ENCODE data around the gene TMIGD1.
A peak's percentile ranks its signal among the peaks of the same experiment; 100 is the strongest.

The TMIGD1 gene

GRCh38 chr17:30323895-30324319 lies 9.9 kb downstream of the TMIGD1 start:
- DNase-seq: no peak

- no peak for DNase-seq
Observed at GRCh38 chr17:30323262-30323894, 10.5 kb downstream of the TMIGD1 start.

GRCh38 chr17:30321314-30321713 lies 12.5 kb downstream of the TMIGD1 start:
- no peak for DNase-seq

- DNase-seq: no peak
Observed at GRCh38 chr17:30318155-30318554, 15.7 kb downstream of the TMIGD1 start.

- no peak for DNase-seq
Observed at GRCh38 chr17:30316736-30317135, 17.1 kb downstream of the TMIGD1 start.

GRCh38 chr17:30315106-30315505 lies 18.8 kb downstream of the TMIGD1 start:
- no peak for DNase-seq

GRCh38 chr17:30314474-30314873 lies 19.4 kb downstream of the TMIGD1 start:
- no peak for DNase-seq

GRCh38 chr17:30312226-30312625 lies 21.6 kb downstream of the TMIGD1 start:
- no peak for DNase-seq

GRCh38 chr17:30310562-30310961 lies 23.3 kb downstream of the TMIGD1 start:
- no peak for DNase-seq

- DNase-seq: no peak
Observed at GRCh38 chr17:30309591-30309990, 24.3 kb downstream of the TMIGD1 start.

- no peak for DNase-seq
Observed at GRCh38 chr17:30308406-30308805, 25.5 kb downstream of the TMIGD1 start.

GRCh38 chr17:30304778-30305177 lies 29.1 kb downstream of the TMIGD1 start:
- no peak for DNase-seq

GRCh38 chr17:30302241-30302640 lies 31.6 kb downstream of the TMIGD1 start:
- no peak for DNase-seq

- DNase-seq: no peak
Observed at GRCh38 chr17:30300818-30301217, 33.0 kb downstream of the TMIGD1 start.

GRCh38 chr17:30299000-30299399 lies 34.9 kb downstream of the TMIGD1 start:
- no peak for DNase-seq

- DNase-seq: no peak
Observed at GRCh38 chr17:30297715-30298114, 36.1 kb downstream of the TMIGD1 start.

- DNase-seq: no peak
Observed at GRCh38 chr17:30296499-30297080, 37.3 kb downstream of the TMIGD1 start.

GRCh38 chr17:30292286-30292858 lies 41.5 kb downstream of the TMIGD1 start:
- no peak for DNase-seq

- peak; percentile 91 for DNase-seq
Observed at GRCh38 chr17:30291543-30292285, 42.1 kb downstream of the TMIGD1 start, which contains the start of gene BLMH. BLMH (minus strand) TSS chr17:30291944; CDS start chr17:30291819, 125 bp downstream.

- peak; percentile 49 for DNase-seq
Observed at GRCh38 chr17:30290696-30291542, 42.9 kb downstream of the TMIGD1 start.

- no peak for DNase-seq
Observed at GRCh38 chr17:30290077-30290476, 43.8 kb downstream of the TMIGD1 start.

- DNase-seq: no peak
Observed at GRCh38 chr17:30279156-30279555, 54.7 kb downstream of the TMIGD1 start.

- DNase-seq: no peak
Observed at GRCh38 chr17:30278032-30278431, 55.8 kb downstream of the TMIGD1 start.
